ENCODE results near the gene INCENP. TPM values are rescaled to one million over a fixed set of nuclear protein-coding genes. Genes with fewer than 3 reads are reported as not detected.

The INCENP gene
- total RNA-seq, 1 experiment from 2014 or later = 101 TPM

DNA sequence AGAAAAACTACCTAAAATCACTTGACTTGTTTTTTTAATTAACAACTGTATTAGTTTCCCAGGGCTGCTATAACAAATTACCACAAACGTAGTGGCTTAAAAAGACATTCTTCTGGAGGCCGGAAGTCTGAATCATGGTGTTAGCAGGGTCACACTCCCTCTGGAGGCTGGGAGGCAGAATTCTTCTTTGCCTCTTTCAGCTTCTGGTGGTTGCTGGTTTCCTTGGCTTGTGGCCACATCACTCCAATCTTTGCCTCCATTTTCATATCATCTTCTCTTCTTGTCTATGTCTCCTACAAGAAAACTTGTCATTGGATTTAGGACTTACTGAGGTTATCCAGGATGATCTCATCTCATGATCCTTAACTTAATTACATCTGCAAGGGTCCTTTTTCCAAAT is 7.4 kb upstream of the INCENP start:
- Histone ChIP-seq H3K4me3 (ENCODE audit: low read depth, low read length) (no peak overlapping the region), H3K36me3 (ENCODE audit: control insufficient read depth, insufficient read depth, low read length) (no peaks in the 10 kb centered on the region), H3K9me3 (peaks cover 10% of the 10 kb centered on the region), H3K4me1 (no peaks in the 10 kb centered on the region), H3K27me3 (replicated peaks; ENCODE audit: control insufficient read depth, insufficient read depth, low read length) (no peaks in the 10 kb centered on the region)
- Mint-ChIP-seq H3K9me3 (ENCODE audit: unreplicated experiment) (peaks cover 10% of the 10 kb centered on the region), H3K27ac (ENCODE audit: unreplicated experiment) (no peak overlapping the region), H3K4me3 (ENCODE audit: unreplicated experiment) (no peak overlapping the region), H3K27me3 (ENCODE audit: insufficient read depth, unreplicated experiment) (no peaks in the 10 kb centered on the region), H3K4me1 (ENCODE audit: low read depth, unreplicated experiment) (no peaks in the 10 kb centered on the region), H3K36me3 (ENCODE audit: insufficient read depth, unreplicated experiment) (peaks cover 6% of the 10 kb centered on the region)
- CTCF ChIA-PET = interaction anchor here (0.6 kb wide), 1 partner anchor 28 kb away, joined by 3 read pairs; no protein-coding TSS in a partner anchor
- intact Hi-C loops (cut with micrococcal nuclease; ENCODE audit: unreplicated experiment) = no loop called here
- no peak for DNase-seq
- no TSS peak for BruUV-seq (replicated peaks)
- POLR2A ChIA-PET = no interaction called here
- TF ChIP-seq, protein P1, sequence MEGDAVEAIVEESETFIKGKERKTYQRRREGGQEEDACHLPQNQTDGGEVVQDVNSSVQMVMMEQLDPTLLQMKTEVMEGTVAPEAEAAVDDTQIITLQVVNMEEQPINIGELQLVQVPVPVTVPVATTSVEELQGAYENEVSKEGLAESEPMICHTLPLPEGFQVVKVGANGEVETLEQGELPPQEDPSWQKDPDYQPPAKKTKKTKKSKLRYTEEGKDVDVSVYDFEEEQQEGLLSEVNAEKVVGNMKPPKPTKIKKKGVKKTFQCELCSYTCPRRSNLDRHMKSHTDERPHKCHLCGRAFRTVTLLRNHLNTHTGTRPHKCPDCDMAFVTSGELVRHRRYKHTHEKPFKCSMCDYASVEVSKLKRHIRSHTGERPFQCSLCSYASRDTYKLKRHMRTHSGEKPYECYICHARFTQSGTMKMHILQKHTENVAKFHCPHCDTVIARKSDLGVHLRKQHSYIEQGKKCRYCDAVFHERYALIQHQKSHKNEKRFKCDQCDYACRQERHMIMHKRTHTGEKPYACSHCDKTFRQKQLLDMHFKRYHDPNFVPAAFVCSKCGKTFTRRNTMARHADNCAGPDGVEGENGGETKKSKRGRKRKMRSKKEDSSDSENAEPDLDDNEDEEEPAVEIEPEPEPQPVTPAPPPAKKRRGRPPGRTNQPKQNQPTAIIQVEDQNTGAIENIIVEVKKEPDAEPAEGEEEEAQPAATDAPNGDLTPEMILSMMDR (IDR thresholded peaks at IDR 0.05; ENCODE audit: insufficient read depth in 1 of 2, low read depth in 1 of 2, low read length in 1 of 2, severe bottlenecking in 1 of 2, unreplicated experiment in 1 of 2) = no peak

DNA sequence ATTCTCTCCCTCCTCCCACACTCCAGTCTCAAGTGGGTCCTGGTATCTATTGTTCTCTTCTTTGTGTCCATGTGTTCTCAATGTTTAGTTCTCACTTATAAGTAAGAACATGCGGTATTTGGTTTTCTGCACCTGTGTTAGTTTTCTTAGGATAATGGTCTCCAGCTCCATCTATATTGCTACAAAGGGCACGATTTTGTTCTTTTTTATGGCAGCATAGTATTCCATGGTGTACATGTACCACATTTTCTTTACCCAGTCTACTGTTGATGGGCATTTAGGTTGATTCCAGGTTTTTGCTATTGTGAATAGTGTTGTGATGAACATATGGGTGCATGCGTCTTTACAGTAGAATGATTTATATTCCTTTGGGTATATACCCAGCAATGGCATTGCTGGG is 4.2 kb upstream of the INCENP start:
- no TSS peak for BruUV-seq (replicated peaks)
- Mint-ChIP-seq H3K4me1 (ENCODE audit: low read depth, unreplicated experiment) (peaks cover under 1% of the 10 kb centered on the region), H3K27ac (ENCODE audit: unreplicated experiment) (no peak overlapping the region), H3K27me3 (ENCODE audit: insufficient read depth, unreplicated experiment) (no peaks in the 10 kb centered on the region), H3K9me3 (ENCODE audit: unreplicated experiment) (peaks cover 10% of the 10 kb centered on the region), H3K4me3 (ENCODE audit: unreplicated experiment) (no peak overlapping the region), H3K36me3 (ENCODE audit: insufficient read depth, unreplicated experiment) (peaks cover 20% of the 10 kb centered on the region)
- no peaks in the 10 kb centered on the region for H3K27me3 ChIP-seq (replicated peaks; ENCODE audit: control insufficient read depth, insufficient read depth, low read length)
- POLR2A ChIA-PET = no interaction called here
- CTCF ChIA-PET = no interaction called here
- DNase-seq = no peak
- TF ChIP-seq, protein P1 (IDR thresholded peaks at IDR 0.05; ENCODE audit: insufficient read depth in 1 of 2, low read depth in 1 of 2, low read length in 1 of 2, severe bottlenecking in 1 of 2, unreplicated experiment in 1 of 2) = no peak
- intact Hi-C loops (cut with micrococcal nuclease; ENCODE audit: unreplicated experiment) = no loop called here
- no peaks in the 10 kb centered on the region for H3K36me3 ChIP-seq (ENCODE audit: control insufficient read depth, insufficient read depth, low read length)
- H3K4me1 ChIP-seq = peaks cover 5% of the 10 kb centered on the region
- peaks cover 10% of the 10 kb centered on the region for H3K9me3 ChIP-seq
- no peak overlapping the region for H3K4me3 ChIP-seq (ENCODE audit: low read depth, low read length)

DNA sequence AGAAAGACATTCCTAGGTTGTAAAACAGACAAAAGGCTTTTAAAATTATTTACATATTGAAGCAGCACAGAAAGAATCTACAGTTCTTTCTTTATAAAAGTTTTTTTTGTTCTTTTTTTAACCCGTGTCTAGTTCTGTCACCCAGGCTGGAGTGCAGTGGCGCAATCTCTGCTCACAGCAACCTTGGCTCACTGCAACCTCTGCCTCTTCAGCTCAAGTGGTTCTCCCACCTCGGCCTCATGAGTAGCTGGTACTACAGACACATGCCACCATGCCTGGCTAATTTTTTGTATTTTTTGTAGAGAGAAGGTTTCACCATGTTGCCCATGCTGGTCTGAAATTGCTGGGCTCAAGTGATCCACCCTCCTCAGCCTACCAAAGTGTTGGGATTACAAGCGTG is 3.8 kb upstream of the INCENP start:
- TF ChIP-seq, protein P1 (IDR thresholded peaks at IDR 0.05; ENCODE audit: insufficient read depth in 1 of 2, low read depth in 1 of 2, low read length in 1 of 2, severe bottlenecking in 1 of 2, unreplicated experiment in 1 of 2) = no peak
- Mint-ChIP-seq H3K36me3 (ENCODE audit: insufficient read depth, unreplicated experiment) (peaks cover 20% of the 10 kb centered on the region), H3K4me1 (ENCODE audit: low read depth, unreplicated experiment) (peaks cover 5% of the 10 kb centered on the region), H3K27me3 (ENCODE audit: insufficient read depth, unreplicated experiment) (no peaks in the 10 kb centered on the region), H3K27ac (ENCODE audit: unreplicated experiment) (no peak overlapping the region), H3K9me3 (ENCODE audit: unreplicated experiment) (peaks cover 10% of the 10 kb centered on the region), H3K4me3 (ENCODE audit: unreplicated experiment) (no peak overlapping the region)
- POLR2A ChIA-PET = no interaction called here
- BruUV-seq (replicated peaks) = no TSS peak
- peaks cover 10% of the 10 kb centered on the region for H3K9me3 ChIP-seq
- H3K36me3 ChIP-seq (ENCODE audit: control insufficient read depth, insufficient read depth, low read length) = no peaks in the 10 kb centered on the region
- peaks cover 5% of the 10 kb centered on the region for H3K4me1 ChIP-seq
- no peaks in the 10 kb centered on the region for H3K27me3 ChIP-seq (replicated peaks; ENCODE audit: control insufficient read depth, insufficient read depth, low read length)
- no peak overlapping the region for H3K4me3 ChIP-seq (ENCODE audit: low read depth, low read length)
- intact Hi-C loops (cut with micrococcal nuclease; ENCODE audit: unreplicated experiment) = no loop called here
- CTCF ChIA-PET = no interaction called here
- no peak for DNase-seq

Data from Caco-2 (cell line).